Astrocyte (in vitro differentiated cells and primary cell): Measurements from ENCODE around the gene DYSF. TPM values are rescaled to one million over a fixed set of nuclear protein-coding genes. Genes with fewer than 3 reads are reported as not detected.

ENCODE experiments used
- DNase-seq: peaks from one replicate; pipeline ENCODE4 v3.0.0-alpha.2; 2010; ENCODE audit warnings: low read depth
- FAIRE-seq: peaks from 2 replicates; lab custom pipeline; 2011; peaks lifted over from hg19 to GRCh38; lab: Jason Lieb, UNC
- H2AFZ ChIP-seq: 2 replicates; pipeline ENCODE4 v1.6.0; 2012; ENCODE audit warnings: low read depth, low read length, inconsistent platforms
- H3K27ac ChIP-seq: 2 replicates; pipeline ENCODE4 v1.5.1; 2011; ENCODE audit warnings: low read depth, low read length, inconsistent platforms
- H3K27me3 ChIP-seq: 2 replicates; pipeline ENCODE4 v1.6.0; 2011; ENCODE audit warnings: low read length, inconsistent platforms; ENCODE audit not compliant: insufficient read depth
- H3K36me3 ChIP-seq: 2 replicates; pipeline ENCODE4 v1.5.1; 2011; ENCODE audit warnings: low read length, inconsistent platforms; ENCODE audit not compliant: insufficient read depth
- H3K4me1 ChIP-seq: 2 replicates; pipeline ENCODE4 v1.5.1; 2011; ENCODE audit warnings: low read length, inconsistent platforms; ENCODE audit not compliant: insufficient read depth
- H3K4me2 ChIP-seq: 2 replicates; pipeline ENCODE4 v1.6.0; 2012; ENCODE audit warnings: low read length, inconsistent platforms
- H3K4me3 ChIP-seq: 2 replicates; pipeline ENCODE4 v1.5.1; 2011; ENCODE audit warnings: low read depth, mild to moderate bottlenecking, low read length, inconsistent platforms; ENCODE audit not compliant: insufficient read depth
- H3K79me2 ChIP-seq: 2 replicates; pipeline ENCODE4 v1.6.0; 2012; ENCODE audit warnings: mild to moderate bottlenecking, low read length, inconsistent platforms; ENCODE audit not compliant: insufficient read depth
- H3K9ac ChIP-seq: 2 replicates; pipeline ENCODE4 v1.6.0; 2012; ENCODE audit warnings: mild to moderate bottlenecking, low read length, inconsistent platforms
- H3K9me3 ChIP-seq: 2 replicates; pipeline ENCODE4 v1.5.1; 2012; ENCODE audit warnings: low read depth, mild to moderate bottlenecking, low read length, inconsistent platforms; ENCODE audit not compliant: insufficient read depth
- H4K20me1 ChIP-seq: 2 replicates; pipeline ENCODE4 v1.6.0; 2012; ENCODE audit warnings: low read length, inconsistent platforms; ENCODE audit not compliant: insufficient read depth
- H3K27ac Mint-ChIP-seq: one replicate; pipeline ENCODE4 v1.8.0; 2021; ENCODE audit warnings: mild to moderate bottlenecking, mixed read lengths; ENCODE audit not compliant: unreplicated experiment
- H3K27me3 Mint-ChIP-seq: one replicate; pipeline ENCODE4 v1.8.0; 2021; ENCODE audit warnings: low read depth, mixed read lengths; ENCODE audit not compliant: unreplicated experiment
- H3K36me3 Mint-ChIP-seq: one replicate; pipeline ENCODE4 v1.8.0; 2021; ENCODE audit warnings: low read depth, mixed read lengths; ENCODE audit not compliant: unreplicated experiment
- H3K4me1 Mint-ChIP-seq: one replicate; pipeline ENCODE4 v1.8.0; 2021; ENCODE audit warnings: low read depth, mixed read lengths; ENCODE audit not compliant: unreplicated experiment
- H3K4me3 Mint-ChIP-seq: one replicate; pipeline ENCODE4 v1.8.0; 2021; ENCODE audit warnings: mild to moderate bottlenecking, moderate library complexity, mixed read lengths; ENCODE audit not compliant: unreplicated experiment
- H3K9me3 Mint-ChIP-seq: one replicate; pipeline ENCODE4 v1.8.0; 2021; ENCODE audit warnings: mild to moderate bottlenecking, mixed read lengths; ENCODE audit not compliant: unreplicated experiment
- CTCF ChIP-seq: IDR thresholded peaks from 2 replicates; pipeline ENCODE4 v1.5.1; 2011; ENCODE audit warnings: low read depth, mild to moderate bottlenecking, inconsistent platforms, low read length, moderate library complexity; ENCODE audit not compliant: insufficient read depth
- EZH2 ChIP-seq: IDR thresholded peaks from 2 replicates; pipeline ENCODE4 v1.6.1; 2012; ENCODE audit warnings: mild to moderate bottlenecking, low read length, inconsistent platforms; ENCODE audit not compliant: insufficient read depth
- total RNA-seq: library from RNA; stranded (reverse); gene quantifications from 2 replicates; pipeline ENCODE4 v1.2.1, GENCODE V29; 2021

Gene DYSF
- total RNA-seq, 1 donor from 2014 or later: 123 TPM

GRCh38 chr2:71595569-71595968, 142.2 kb downstream of the DYSF start:
- peaks cover 2% of the 10 kb centered on the region for H3K27me3 ChIP-seq
- H2AFZ ChIP-seq: no peak overlapping the region
- H3K4me3 Mint-ChIP-seq: no peak overlapping the region
- H3K9me3 ChIP-seq: no peaks in the 10 kb centered on the region
- H3K27me3 Mint-ChIP-seq: peaks cover 19% of the 10 kb centered on the region
- DNase-seq: no peak
- H3K79me2 ChIP-seq: no peaks in the 10 kb centered on the region
- no peak for FAIRE-seq
- H3K4me3 ChIP-seq: no peak overlapping the region
- H3K4me2 ChIP-seq: no peak overlapping the region
- no peaks in the 10 kb centered on the region for H4K20me1 ChIP-seq
- H3K4me1 Mint-ChIP-seq: no peaks in the 10 kb centered on the region
- no peak overlapping the region for H3K9ac ChIP-seq
- no peak overlapping the region for H3K27ac ChIP-seq
- no peak overlapping the region for H3K27ac Mint-ChIP-seq
- no peaks in the 10 kb centered on the region for H3K9me3 Mint-ChIP-seq
- TF ChIP-seq EZH2: no peak
- no peak for TF ChIP-seq CTCF
- H3K36me3 ChIP-seq: no peaks in the 10 kb centered on the region
- peaks cover 41% of the 10 kb centered on the region for H3K36me3 Mint-ChIP-seq
- peaks cover 3% of the 10 kb centered on the region for H3K4me1 ChIP-seq

- TF ChIP-seq CTCF: no peak
- no peak for TF ChIP-seq EZH2
- H3K27ac Mint-ChIP-seq: no peak overlapping the region
- H3K4me3 ChIP-seq: no peak overlapping the region
- no peaks in the 10 kb centered on the region for H3K4me1 Mint-ChIP-seq
- peaks cover 19% of the 10 kb centered on the region for H3K27me3 Mint-ChIP-seq
- H2AFZ ChIP-seq: peak overlapping the region; percentile 56
- DNase-seq: no peak
- no peak overlapping the region for H3K4me3 Mint-ChIP-seq
- no peak for FAIRE-seq
- H3K9me3 ChIP-seq: no peaks in the 10 kb centered on the region
- no peaks in the 10 kb centered on the region for H3K9me3 Mint-ChIP-seq
- peak overlapping the region; percentile 33 for H3K4me2 ChIP-seq
- H3K9ac ChIP-seq: no peak overlapping the region
- no peaks in the 10 kb centered on the region for H3K36me3 ChIP-seq
- H4K20me1 ChIP-seq: no peaks in the 10 kb centered on the region
- H3K79me2 ChIP-seq: no peaks in the 10 kb centered on the region
- peaks cover 41% of the 10 kb centered on the region for H3K36me3 Mint-ChIP-seq
- peaks cover 1% of the 10 kb centered on the region for H3K27me3 ChIP-seq
- H3K4me1 ChIP-seq: peaks cover 3% of the 10 kb centered on the region
- no peak overlapping the region for H3K27ac ChIP-seq
Measured at GRCh38 chr2:71596011-71596410, 142.7 kb downstream of the DYSF start.

GRCh38 chr2:71597756-71598155, 144.4 kb downstream of the DYSF start:
- Histone ChIP-seq H3K4me1 (peaks cover 3% of the 10 kb centered on the region), H3K4me3 (no peak overlapping the region), H3K9ac (no peak overlapping the region), H3K27me3 (peaks cover 2% of the 10 kb centered on the region), H4K20me1 (no peaks in the 10 kb centered on the region), H2AFZ (no peak overlapping the region), H3K79me2 (no peaks in the 10 kb centered on the region), H3K27ac (no peak overlapping the region), H3K4me2 (no peak overlapping the region), H3K36me3 (no peaks in the 10 kb centered on the region), H3K9me3 (no peaks in the 10 kb centered on the region)
- no peak for DNase-seq
- FAIRE-seq: no peak
- H3K9me3 Mint-ChIP-seq: no peaks in the 10 kb centered on the region
- peaks cover 22% of the 10 kb centered on the region for H3K27me3 Mint-ChIP-seq
- H3K36me3 Mint-ChIP-seq: peaks cover 52% of the 10 kb centered on the region
- H3K4me3 Mint-ChIP-seq: no peak overlapping the region
- H3K4me1 Mint-ChIP-seq: no peaks in the 10 kb centered on the region
- H3K27ac Mint-ChIP-seq: no peak overlapping the region
- TF ChIP-seq CTCF (no peak), EZH2 (no peak)
